PC-9 (cell line): ENCODE measurements around the gene MAPK10.

Experiments
- EZH2 ChIP-seq: fragments of 200-600 bp; sonication (generic); IDR thresholded peaks from 2 replicates; pipeline ENCODE4 v1.8.0; 2017; ENCODE audit warnings: antibody characterized with exemption, low read depth
- TF ChIP-seq, protein P1 (sequence below): fragments of 200-600 bp; sonication (generic); conservative IDR thresholded peaks from 2 replicates; pipeline ENCODE4 v1.6.1; 2017; ENCODE audit warnings: mixed run types, antibody characterized with exemption, mild to moderate bottlenecking, moderate library complexity

DNA sequence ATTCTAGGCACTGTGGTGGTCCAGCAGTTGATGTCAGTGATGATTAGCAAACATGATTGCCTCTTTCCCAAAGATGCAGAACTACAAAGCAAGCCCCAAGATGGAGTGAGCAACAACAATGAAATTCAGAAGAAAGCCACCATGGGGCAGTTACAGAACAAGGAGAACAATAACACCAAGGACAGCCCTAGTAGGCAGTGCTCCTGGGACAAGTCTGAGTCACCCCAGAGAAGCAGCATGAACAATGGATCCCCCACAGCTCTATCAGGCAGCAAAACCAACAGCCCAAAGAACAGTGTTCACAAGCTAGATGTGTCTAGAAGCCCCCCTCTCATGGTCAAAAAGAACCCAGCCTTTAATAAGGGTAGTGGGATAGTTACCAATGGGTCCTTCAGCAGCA lies 365.3 kb downstream of the MAPK10 start:
- TF ChIP-seq, protein P1, sequence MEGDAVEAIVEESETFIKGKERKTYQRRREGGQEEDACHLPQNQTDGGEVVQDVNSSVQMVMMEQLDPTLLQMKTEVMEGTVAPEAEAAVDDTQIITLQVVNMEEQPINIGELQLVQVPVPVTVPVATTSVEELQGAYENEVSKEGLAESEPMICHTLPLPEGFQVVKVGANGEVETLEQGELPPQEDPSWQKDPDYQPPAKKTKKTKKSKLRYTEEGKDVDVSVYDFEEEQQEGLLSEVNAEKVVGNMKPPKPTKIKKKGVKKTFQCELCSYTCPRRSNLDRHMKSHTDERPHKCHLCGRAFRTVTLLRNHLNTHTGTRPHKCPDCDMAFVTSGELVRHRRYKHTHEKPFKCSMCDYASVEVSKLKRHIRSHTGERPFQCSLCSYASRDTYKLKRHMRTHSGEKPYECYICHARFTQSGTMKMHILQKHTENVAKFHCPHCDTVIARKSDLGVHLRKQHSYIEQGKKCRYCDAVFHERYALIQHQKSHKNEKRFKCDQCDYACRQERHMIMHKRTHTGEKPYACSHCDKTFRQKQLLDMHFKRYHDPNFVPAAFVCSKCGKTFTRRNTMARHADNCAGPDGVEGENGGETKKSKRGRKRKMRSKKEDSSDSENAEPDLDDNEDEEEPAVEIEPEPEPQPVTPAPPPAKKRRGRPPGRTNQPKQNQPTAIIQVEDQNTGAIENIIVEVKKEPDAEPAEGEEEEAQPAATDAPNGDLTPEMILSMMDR: no peak
- TF ChIP-seq EZH2: no peak
